GM23338 (cell line): Measurements from ENCODE around the gene COTL1. TPM values are rescaled to one million over a fixed set of nuclear protein-coding genes. Genes with fewer than 3 reads are reported as not detected.

Experiments used
- ATAC-seq: fragments of 200-7000 bp; cut with Tn5 transposase; 3 replicates; pipeline ENCODE4 v1.9.1; 2020
- DNase-seq: peaks from one replicate; pipeline ENCODE4 v3.0.0-alpha.2; 2015; ENCODE audit warnings: low spot score
- H2AFZ ChIP-seq: fragments of 200-600 bp; sonication (generic); 2 replicates; pipeline ENCODE4 v1.8.0; 2016; ENCODE audit warnings: antibody characterized with exemption, mild to moderate bottlenecking, moderate library complexity
- H3F3A ChIP-seq: fragments of 200-600 bp; sonication (generic); replicated peaks from 2 replicates; pipeline ENCODE4 v1.8.0; 2017; ENCODE audit warnings: antibody characterized with exemption, mixed run types, low read depth
- H3K27ac ChIP-seq: fragments of 200-600 bp; sonication (generic); 2 replicates; pipeline ENCODE4 v1.6.1; 2016; ENCODE audit warnings: low read depth
- H3K27me3 ChIP-seq: fragments of 200-600 bp; sonication (generic); 2 replicates; pipeline ENCODE4 v1.8.0; 2016; ENCODE audit warnings: mild to moderate bottlenecking, mixed run types, moderate library complexity; ENCODE audit not compliant: insufficient read depth
- H3K36me3 ChIP-seq: fragments of 200-600 bp; sonication (generic); 2 replicates; pipeline ENCODE4 v1.8.0; 2016; ENCODE audit warnings: mild to moderate bottlenecking; ENCODE audit not compliant: insufficient read depth
- H3K4me1 ChIP-seq: fragments of 200-600 bp; sonication (generic); 2 replicates; pipeline ENCODE4 v1.8.0; 2016; ENCODE audit warnings: mild to moderate bottlenecking, moderate library complexity; ENCODE audit not compliant: insufficient read depth
- H3K4me2 ChIP-seq: fragments of 200-600 bp; sonication (generic); 2 replicates; pipeline ENCODE4 v1.7.1; 2017; ENCODE audit warnings: mixed run types
- H3K4me3 ChIP-seq: fragments of 200-600 bp; sonication (generic); 2 replicates; pipeline ENCODE4 v1.6.1; 2016; ENCODE audit warnings: mixed run types
- H3K79me2 ChIP-seq: fragments of 200-600 bp; sonication (generic); replicated peaks from 2 replicates; pipeline ENCODE4 v1.8.0; 2017; ENCODE audit warnings: mild to moderate bottlenecking; ENCODE audit not compliant: insufficient read depth
- H3K9me2 ChIP-seq: fragments of 200-600 bp; sonication (generic); 2 replicates; pipeline ENCODE4 v1.8.0; 2017; ENCODE audit not compliant: insufficient read depth
- H4K20me1 ChIP-seq: fragments of 200-600 bp; sonication (generic); replicated peaks from 2 replicates; pipeline ENCODE4 v1.8.0; 2017; ENCODE audit warnings: mild to moderate bottlenecking; ENCODE audit not compliant: insufficient read depth
- H3K27ac Mint-ChIP-seq: 2 replicates; pipeline ENCODE4 v1.8.0; 2020; ENCODE audit warnings: inconsistent platforms, mild to moderate bottlenecking, moderate library complexity, mixed read lengths
- H3K27me3 Mint-ChIP-seq: 3 replicates; pipeline ENCODE4 v1.8.0; 2022; ENCODE audit warnings: low read depth, mild to moderate bottlenecking, moderate library complexity, mixed read lengths, inconsistent platforms; ENCODE audit not compliant: insufficient read depth, poor library complexity
- H3K36me3 Mint-ChIP-seq: 3 replicates; pipeline ENCODE4 v1.8.0; 2021; ENCODE audit warnings: low read depth, mild to moderate bottlenecking, inconsistent platforms, moderate library complexity, mixed read lengths
- H3K4me1 Mint-ChIP-seq: 3 replicates; pipeline ENCODE4 v1.8.0; 2020; ENCODE audit warnings: mild to moderate bottlenecking, inconsistent platforms, mixed read lengths
- H3K4me3 Mint-ChIP-seq: 3 replicates; pipeline ENCODE4 v1.8.0; 2021; ENCODE audit warnings: moderate library complexity, mild to moderate bottlenecking, inconsistent platforms, mixed read lengths
- H3K9me3 Mint-ChIP-seq: 3 replicates; pipeline ENCODE4 v1.8.0; 2020; ENCODE audit warnings: moderate library complexity, mild to moderate bottlenecking, inconsistent platforms, mixed read lengths
- CREB1 ChIP-seq: fragments of 250-450 bp; sonication (Bioruptor Pico); IDR thresholded peaks from 2 replicates; pipeline ENCODE4 v1.5.0; 2020; ENCODE audit warnings: low read depth, mild to moderate bottlenecking, moderate library complexity
- EZH2phosphoT487 ChIP-seq: fragments of 200-600 bp; sonication (generic); IDR thresholded peaks from one replicate; pipeline ENCODE4 v1.8.1; 2018; ENCODE audit warnings: antibody characterized with exemption; ENCODE audit not compliant: unreplicated experiment
- JUNB ChIP-seq: IDR thresholded peaks from one replicate; pipeline ENCODE4 v1.6.1; 2016; ENCODE audit warnings: antibody characterized with exemption; ENCODE audit not compliant: unreplicated experiment
- NANOG ChIP-seq: IDR thresholded peaks from 2 replicates; pipeline ENCODE4 v1.6.1; 2016; ENCODE audit warnings: antibody characterized with exemption, borderline replicate concordance
- POLR2AphosphoS5 ChIP-seq: IDR thresholded peaks from 2 replicates; pipeline ENCODE4 v1.6.1; 2016; ENCODE audit warnings: antibody characterized with exemption, low read depth
- STAT1 ChIP-seq: IDR thresholded peaks from one replicate; pipeline ENCODE4 v1.6.1; 2016; ENCODE audit warnings: antibody characterized with exemption; ENCODE audit not compliant: unreplicated experiment
- ZNF114 ChIP-seq: fragments of 250-450 bp; sonication (Bioruptor Pico); IDR thresholded peaks from 2 replicates; pipeline ENCODE4 v1.5.0; 2020; ENCODE audit warnings: mild to moderate bottlenecking, moderate library complexity
- ZNF462 ChIP-seq: fragments of 250-450 bp; sonication (Bioruptor Pico); IDR thresholded peaks from 2 replicates; pipeline ENCODE4 v1.5.0; 2020; ENCODE audit warnings: mild to moderate bottlenecking, moderate library complexity
- polyA plus RNA-seq: library from polyadenylated mRNA; unstranded; fragments of >200 nt; fragmentation: Nextera tagmentation; extraction: Ambion mirVana; gene quantifications from 2 replicates; pipeline ENCODE4 v1.2.1, GENCODE V29; 2016
- total RNA-seq: library from RNA; depleted of rRNA; stranded (reverse); fragments of >200 nt; shearing (Covaris generic); gene quantifications from 2 replicates; pipeline ENCODE4 v1.2.3, GENCODE V29; 2014
- TF ChIP-seq, protein P1 (sequence below): IDR thresholded peaks from one replicate; pipeline ENCODE4 v1.6.1; 2018; ENCODE audit warnings: antibody characterized with exemption; ENCODE audit not compliant: unreplicated experiment
- TF ChIP-seq, protein P2 (sequence below), 2 experiments: fragments of 200-600 bp in 1 of 2; sonication (generic) in 1 of 2; conservative IDR thresholded peaks; 2 replicates each; pipeline versions ENCODE4 v1.5.1 to v1.6.1; 2016 to 2017; ENCODE audit warnings: antibody characterized with exemption in 2 of 2, low read depth in 2 of 2, mild to moderate bottlenecking in 2 of 2, moderate library complexity in 1 of 2

The COTL1 gene
- total and polyA plus RNA-seq, 2 experiments from 2014 or later: 117 to 166 TPM

- H3K27me3 Mint-ChIP-seq: peaks cover 16% of the 10 kb centered on the region
- Histone ChIP-seq H3K36me3 (no peaks in the 10 kb centered on the region), H3K79me2 (no peaks in the 10 kb centered on the region), H3F3A (no peaks in the 10 kb centered on the region; the same call in 1 of the 2 replicates), H3K4me1 (peaks cover 25% of the 10 kb centered on the region), H3K27ac (peak overlapping the region; percentile 56), H3K27me3 (no peaks in the 10 kb centered on the region), H2AFZ (no peak overlapping the region), H3K4me2 (peak overlapping the region; percentile 15; the same call in 1 of the 2 replicates), H3K4me3 (no peak overlapping the region), H3K9me2 (peaks cover 4% of the 10 kb centered on the region), H4K20me1 (no peaks in the 10 kb centered on the region)
- H3K27ac Mint-ChIP-seq: peak overlapping the region; percentile 67; the same call in 1 of the 2 replicates
- no peak for DNase-seq
- H3K4me3 Mint-ChIP-seq: no peak overlapping the region
- H3K9me3 Mint-ChIP-seq: peaks cover 17% of the 10 kb centered on the region
- TF ChIP-seq NANOG (no peak), EZH2phosphoT487 (no peak), CREB1 (CRISPR knock-in tag) (no peak), JUNB (no peak), ZNF114 (no peak), STAT1 (no peak), POLR2AphosphoS5 (no peak)
- TF ChIP-seq, protein P1, sequence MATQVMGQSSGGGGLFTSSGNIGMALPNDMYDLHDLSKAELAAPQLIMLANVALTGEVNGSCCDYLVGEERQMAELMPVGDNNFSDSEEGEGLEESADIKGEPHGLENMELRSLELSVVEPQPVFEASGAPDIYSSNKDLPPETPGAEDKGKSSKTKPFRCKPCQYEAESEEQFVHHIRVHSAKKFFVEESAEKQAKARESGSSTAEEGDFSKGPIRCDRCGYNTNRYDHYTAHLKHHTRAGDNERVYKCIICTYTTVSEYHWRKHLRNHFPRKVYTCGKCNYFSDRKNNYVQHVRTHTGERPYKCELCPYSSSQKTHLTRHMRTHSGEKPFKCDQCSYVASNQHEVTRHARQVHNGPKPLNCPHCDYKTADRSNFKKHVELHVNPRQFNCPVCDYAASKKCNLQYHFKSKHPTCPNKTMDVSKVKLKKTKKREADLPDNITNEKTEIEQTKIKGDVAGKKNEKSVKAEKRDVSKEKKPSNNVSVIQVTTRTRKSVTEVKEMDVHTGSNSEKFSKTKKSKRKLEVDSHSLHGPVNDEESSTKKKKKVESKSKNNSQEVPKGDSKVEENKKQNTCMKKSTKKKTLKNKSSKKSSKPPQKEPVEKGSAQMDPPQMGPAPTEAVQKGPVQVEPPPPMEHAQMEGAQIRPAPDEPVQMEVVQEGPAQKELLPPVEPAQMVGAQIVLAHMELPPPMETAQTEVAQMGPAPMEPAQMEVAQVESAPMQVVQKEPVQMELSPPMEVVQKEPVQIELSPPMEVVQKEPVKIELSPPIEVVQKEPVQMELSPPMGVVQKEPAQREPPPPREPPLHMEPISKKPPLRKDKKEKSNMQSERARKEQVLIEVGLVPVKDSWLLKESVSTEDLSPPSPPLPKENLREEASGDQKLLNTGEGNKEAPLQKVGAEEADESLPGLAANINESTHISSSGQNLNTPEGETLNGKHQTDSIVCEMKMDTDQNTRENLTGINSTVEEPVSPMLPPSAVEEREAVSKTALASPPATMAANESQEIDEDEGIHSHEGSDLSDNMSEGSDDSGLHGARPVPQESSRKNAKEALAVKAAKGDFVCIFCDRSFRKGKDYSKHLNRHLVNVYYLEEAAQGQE: no peak
- peaks cover 19% of the 10 kb centered on the region for H3K36me3 Mint-ChIP-seq
- no peak for ATAC-seq
- H3K4me1 Mint-ChIP-seq: peaks cover 36% of the 10 kb centered on the region
Measured at GRCh38 chr16:84532855-84533486, 84.9 kb downstream of the COTL1 start.

GRCh38 chr16:84532291-84532724 is 85.6 kb downstream of the COTL1 start:
- peak; percentile 85 for ATAC-seq
- H3K4me1 Mint-ChIP-seq: peaks cover 40% of the 10 kb centered on the region
- TF ChIP-seq, protein P2, sequence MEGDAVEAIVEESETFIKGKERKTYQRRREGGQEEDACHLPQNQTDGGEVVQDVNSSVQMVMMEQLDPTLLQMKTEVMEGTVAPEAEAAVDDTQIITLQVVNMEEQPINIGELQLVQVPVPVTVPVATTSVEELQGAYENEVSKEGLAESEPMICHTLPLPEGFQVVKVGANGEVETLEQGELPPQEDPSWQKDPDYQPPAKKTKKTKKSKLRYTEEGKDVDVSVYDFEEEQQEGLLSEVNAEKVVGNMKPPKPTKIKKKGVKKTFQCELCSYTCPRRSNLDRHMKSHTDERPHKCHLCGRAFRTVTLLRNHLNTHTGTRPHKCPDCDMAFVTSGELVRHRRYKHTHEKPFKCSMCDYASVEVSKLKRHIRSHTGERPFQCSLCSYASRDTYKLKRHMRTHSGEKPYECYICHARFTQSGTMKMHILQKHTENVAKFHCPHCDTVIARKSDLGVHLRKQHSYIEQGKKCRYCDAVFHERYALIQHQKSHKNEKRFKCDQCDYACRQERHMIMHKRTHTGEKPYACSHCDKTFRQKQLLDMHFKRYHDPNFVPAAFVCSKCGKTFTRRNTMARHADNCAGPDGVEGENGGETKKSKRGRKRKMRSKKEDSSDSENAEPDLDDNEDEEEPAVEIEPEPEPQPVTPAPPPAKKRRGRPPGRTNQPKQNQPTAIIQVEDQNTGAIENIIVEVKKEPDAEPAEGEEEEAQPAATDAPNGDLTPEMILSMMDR (conservative IDR thresholded peaks at IDR 0.05; ENCODE audit: low read depth in 2 of 2): no peak
- no peak for TF ChIP-seq JUNB
- no peak for TF ChIP-seq NANOG
- peak; percentile 79 for TF ChIP-seq ZNF462

More at GRCh38 chr16:84532291-84532724, 85.6 kb downstream of the COTL1 start:
- H2AFZ ChIP-seq: no peak overlapping the region
- peak overlapping the region; percentile 84 for H3K27ac ChIP-seq
- H4K20me1 ChIP-seq: no peaks in the 10 kb centered on the region
- no peaks in the 10 kb centered on the region for H3K27me3 ChIP-seq
- Mint-ChIP-seq H3K9me3 (peaks cover 17% of the 10 kb centered on the region), H3K4me3 (no peak overlapping the region; the same call in 2 of the 3 replicates), H3K27ac (peak overlapping the region; percentile 85), H3K36me3 (peaks cover 19% of the 10 kb centered on the region), H3K27me3 (peaks cover 17% of the 10 kb centered on the region)
- H3K36me3 ChIP-seq: no peaks in the 10 kb centered on the region
- H3F3A ChIP-seq: peaks cover 2% of the 10 kb centered on the region; the same call in 1 of the 2 replicates
- 0 out of 2 replicates have a peak overlapping the region, but pooled peaks have one; percentile 15 for H3K4me2 ChIP-seq
- H3K9me2 ChIP-seq: peaks cover 4% of the 10 kb centered on the region
- DNase-seq: peak; percentile 90
- H3K4me1 ChIP-seq: peaks cover 25% of the 10 kb centered on the region
- H3K4me3 ChIP-seq: no peak overlapping the region
- H3K79me2 ChIP-seq: no peaks in the 10 kb centered on the region
